ENCODE measurements around the gene ABI3.

The ABI3 gene

GRCh38 chr17:49226771-49227435, 16.4 kb downstream of the ABI3 start:
- DNase-seq, result no peak

- DNase-seq, result peak; percentile 38
Observed at GRCh38 chr17:49227436-49228261, 17.1 kb downstream of the ABI3 start.

DNA sequence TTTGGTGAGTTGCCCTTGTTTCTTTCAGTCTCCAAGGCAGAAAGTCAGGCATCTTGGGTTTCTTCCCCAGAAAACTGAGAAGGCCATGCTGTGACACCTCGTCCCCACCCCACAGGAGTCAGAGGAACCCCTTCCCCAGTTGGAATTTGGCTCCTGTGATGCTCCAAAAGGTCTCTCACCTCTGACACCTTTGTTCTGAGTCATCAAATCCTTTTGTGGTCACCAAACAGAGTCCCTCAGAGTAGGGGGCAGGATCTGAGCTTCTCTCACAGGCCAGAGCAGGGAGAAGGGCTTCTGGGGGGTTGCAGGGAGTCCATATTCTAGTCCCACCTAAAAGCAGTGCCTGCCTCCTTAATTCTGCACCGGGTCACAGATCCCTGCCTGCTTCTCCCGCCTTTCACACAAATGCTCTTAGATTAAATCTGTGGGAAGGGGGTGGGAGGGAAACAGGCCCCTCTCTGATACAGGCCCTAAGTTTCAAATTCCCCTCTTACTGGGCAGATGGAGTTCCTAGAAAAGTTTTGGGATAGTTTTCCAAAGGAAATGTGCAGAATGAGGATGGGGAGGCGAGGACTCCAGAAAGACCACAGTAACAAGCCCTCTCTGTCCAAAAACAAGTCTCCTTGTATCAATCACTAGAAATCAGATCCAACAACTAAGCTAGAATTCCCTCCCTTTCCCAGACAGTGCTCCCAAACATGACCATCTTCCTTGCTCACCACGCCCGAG, 18.7 kb downstream of the ABI3 start:
- DNase-seq, result no peak

DNA sequence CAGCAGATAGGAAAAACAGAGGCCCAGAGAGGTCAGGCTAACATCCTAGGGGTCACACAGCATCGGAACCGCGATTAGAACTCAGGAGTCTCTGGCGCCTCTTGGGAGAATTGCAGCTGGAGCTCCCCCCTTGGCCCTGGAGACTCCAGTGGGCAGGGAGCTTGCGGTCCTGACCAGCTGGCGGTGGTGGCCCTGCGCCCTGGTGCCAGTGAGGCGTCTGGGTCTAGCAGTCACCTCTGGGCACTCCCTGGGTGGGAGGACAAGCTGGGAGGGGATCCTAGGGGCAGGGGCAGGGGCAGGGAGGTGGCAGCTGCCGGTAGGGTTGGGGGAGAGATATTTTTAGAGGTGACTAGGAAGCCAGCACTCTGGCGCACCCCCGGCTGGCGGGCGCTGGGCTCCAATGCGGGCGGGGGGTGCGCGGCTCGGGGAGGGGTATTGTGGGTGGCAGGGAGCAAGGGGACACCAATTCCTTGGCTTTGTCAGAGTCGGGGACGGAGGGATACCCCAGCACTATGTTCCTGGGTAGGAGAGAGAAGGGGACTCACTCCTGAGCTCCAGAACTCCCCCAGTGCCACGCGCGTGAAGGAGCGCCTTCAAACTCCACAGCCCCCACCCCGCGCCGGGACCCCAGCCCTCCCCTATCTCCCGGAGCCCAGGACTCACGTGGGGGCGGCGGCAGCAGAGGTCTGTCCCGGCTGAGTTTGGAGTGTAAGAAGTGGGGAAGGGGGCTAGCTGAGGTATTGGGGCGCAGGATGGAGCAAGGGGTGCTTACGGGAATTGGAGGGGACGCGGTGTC, 19.5 kb downstream of the ABI3 start:
- DNase-seq, result no peak

- DNase-seq, result peak; percentile 19
Observed at GRCh38 chr17:49230636-49231562, 20.4 kb downstream of the ABI3 start, which contains the start of gene PHOSPHO1. TSS of gene PHOSPHO1 (minus strand) at chr17:49230787. CDS start at chr17:49226691, 4,096 bp downstream.

DNA sequence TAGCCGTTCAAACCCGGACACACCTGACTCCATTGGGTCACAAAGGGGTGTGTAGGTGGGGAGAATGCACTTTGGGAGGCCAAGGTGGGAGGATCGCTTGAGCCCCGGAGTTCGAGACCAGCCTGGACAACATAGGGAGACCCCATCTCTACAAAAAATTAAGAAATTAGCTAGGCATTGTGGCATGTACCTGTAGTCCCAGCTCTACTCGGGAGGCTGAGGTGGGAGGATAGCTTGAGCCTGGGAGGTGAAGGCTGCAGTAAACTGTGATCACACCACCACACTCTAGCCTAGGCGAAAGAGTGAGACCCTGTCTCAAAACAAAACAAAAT, 21.0 kb downstream of the ABI3 start:
- no peak for DNase-seq

- DNase-seq, result no peak
Observed at GRCh38 chr17:49234509-49235080, 24.1 kb downstream of the ABI3 start.

DNA sequence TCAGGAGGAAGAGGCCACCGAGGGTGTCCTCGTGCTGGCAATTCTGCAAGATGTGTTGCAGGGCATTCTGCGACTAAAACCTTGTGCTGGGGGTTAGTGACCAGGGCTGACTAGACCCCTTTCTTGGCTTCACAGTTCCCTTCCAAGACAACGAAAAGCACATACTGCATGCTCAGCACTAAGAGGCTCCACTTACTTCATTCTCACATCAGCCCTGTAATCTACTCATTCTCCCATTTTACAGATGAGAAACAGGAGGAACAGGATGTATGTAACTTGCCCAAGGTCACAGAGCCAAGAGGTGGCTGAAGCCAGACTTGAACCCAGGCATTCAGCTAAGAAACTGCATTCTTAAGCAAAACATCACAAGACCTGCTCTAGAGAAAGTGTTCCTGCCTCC, 25.4 kb downstream of the ABI3 start:
- DNase-seq, result no peak

- DNase-seq, result no peak
Observed at GRCh38 chr17:49239963-49240362, 29.5 kb downstream of the ABI3 start.

DNA sequence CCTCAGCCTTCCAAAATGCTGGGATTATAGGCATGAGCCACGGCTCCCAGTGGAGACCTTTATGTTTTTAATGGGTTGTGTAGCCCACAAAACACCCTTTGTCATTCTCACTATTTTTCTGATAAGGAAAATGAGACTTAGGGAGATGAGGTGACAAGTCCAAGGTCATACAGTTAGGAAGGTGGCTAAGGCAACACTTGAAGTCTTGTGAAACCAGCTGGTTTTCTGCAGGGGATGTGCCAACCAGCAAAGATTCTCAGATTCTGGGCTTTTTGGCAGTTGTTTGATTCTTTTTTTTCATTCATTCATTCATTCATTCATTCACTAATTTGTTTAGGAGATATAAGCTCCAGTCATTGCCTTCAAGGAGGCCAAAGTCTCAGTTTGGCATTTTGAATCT, 30.1 kb downstream of the ABI3 start:
- no peak for DNase-seq

- DNase-seq, result no peak
Observed at GRCh38 chr17:49241040-49241439, 30.5 kb downstream of the ABI3 start.

- no peak for DNase-seq
Observed at GRCh38 chr17:49241692-49242397, 31.3 kb downstream of the ABI3 start.

DNA sequence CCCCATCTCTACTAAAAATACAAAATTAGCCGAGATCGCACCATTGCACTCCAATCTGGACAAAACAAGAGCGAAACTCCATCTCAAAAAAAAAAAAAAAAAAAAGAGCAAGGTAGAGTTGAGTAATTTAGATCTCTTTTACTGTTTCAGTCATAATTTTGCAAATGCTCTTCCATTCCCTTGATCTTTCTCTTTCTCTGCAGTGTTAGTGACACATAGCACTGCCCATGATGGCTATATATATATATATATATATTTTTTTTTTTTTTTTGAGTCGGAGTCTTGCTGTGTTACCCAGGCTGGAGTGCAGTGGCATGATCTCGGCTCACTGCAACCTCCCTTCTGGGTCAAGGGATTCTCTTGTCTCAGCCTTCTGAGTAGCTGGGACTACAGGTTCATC, 32.3 kb downstream of the ABI3 start:
- no peak for DNase-seq

DNA sequence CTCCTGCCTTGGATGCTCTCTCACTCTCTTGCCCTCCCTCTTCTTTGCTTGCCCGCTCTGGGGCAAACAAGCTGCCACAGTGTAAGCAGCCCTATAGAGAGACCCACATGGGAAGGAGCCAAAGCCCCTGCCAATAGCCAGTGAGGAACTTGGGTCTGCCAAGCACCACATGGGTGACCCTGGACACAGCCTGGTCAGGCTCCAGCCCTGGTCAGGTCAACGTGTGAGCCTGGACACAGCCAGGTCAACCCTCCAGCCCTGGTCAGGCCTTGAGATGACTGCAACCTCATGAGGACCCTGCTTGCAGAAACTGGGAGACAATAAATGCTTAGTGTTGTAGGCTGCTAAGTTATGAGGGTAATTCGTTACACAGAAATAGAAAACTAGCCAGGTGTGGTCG, 34.3 kb downstream of the ABI3 start:
- DNase-seq, result no peak

- DNase-seq, result no peak
Observed at GRCh38 chr17:49247944-49248343, 37.4 kb downstream of the ABI3 start.

DNA sequence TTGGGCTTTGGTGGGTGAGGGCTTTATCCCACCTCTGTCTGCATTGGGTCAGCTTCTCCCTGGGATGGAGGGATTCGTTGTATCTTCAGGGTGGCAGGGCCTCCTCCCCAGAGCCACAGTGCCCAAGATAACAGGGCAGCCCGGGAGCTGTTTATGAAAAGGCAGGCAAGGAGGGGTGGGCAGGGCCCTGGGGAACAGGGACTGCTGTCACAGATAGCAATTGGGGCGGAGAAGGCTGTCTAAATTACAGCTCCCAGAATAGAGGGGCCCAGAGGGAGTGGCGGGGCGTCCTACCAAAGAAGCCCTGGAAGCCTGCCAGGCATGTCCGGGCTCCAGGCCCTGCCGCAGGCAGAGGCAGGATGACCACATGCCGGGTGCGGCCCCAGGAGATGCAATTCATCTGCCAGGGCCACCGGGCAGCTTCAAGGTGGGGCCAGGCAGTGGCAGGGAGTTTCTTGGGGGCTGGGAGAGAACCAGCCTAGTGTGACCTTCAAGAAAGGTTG, 38.8 kb downstream of the ABI3 start:
- DNase-seq, result no peak

DNA sequence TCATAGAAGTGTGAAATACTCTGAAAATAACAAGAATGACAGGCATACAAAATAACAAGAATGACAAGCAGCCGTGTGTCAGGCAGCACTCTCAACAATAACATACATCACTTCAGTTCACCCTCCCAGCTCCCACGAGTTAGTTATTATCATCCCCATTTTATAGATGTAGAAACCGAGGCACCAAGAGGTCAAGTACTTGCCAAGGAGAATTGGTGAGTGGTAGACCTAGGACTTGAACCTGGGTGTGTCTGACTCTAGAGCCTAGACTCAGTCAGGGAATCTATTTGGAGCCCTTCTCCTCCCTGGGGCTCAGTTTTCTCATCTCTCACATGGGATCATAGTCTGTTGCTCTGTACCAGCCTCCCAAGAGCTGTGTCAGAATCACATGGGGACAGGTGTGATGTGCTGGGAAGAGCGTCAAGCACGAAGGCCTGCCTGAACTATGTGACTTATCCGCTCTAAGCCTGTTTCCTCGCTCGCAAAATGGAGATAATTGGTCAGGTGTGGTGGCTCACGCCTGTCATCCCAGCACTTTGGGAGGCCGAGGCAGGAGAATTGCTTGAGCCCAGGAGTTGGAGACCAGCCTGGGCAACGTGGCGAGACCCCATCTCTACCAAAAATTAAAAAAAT, 39.5 kb downstream of the ABI3 start:
- DNase-seq, result no peak

DNA sequence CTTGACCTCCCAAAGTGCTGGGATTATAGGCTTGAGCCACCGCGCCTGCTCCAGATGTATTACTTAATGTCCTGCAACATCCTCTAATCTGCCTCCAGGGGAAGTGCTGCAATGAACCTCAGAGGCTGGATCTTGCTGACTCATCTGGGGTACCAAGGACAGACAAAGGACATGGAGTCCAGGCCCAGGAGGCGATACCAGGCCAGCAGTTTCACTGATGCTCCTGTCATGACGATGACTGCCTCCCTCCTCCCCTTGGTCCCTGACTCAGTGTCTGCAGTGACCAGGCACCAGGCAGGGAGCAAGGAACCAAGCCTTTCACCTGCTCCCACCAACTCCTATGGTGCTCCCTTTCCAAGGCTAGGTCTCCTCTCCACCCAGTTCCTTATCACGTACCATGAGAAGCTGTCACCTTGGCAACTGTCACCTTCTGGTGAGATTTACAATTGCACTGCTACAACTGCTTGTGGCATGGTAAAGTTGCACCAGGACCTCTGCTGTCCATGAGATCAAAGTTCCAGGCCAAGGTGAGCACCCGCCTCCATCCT, 41.7 kb downstream of the ABI3 start:
- no peak for DNase-seq

- DNase-seq, result no peak
Observed at GRCh38 chr17:49254066-49254465, 43.6 kb downstream of the ABI3 start.

GRCh38 chr17:49255125-49255524, 44.6 kb downstream of the ABI3 start:
- DNase-seq, result no peak
